IMR-90 (cell line): ENCODE results near the gene PRPS1. TPM values are rescaled to one million over a fixed set of nuclear protein-coding genes. Genes with fewer than 3 reads are reported as not detected.

Experiments used
- ATAC-seq: fragments of 200-7000 bp; cut with Tn5 transposase; 2 replicates; pipeline ENCODE4 v1.9.1; 2020; ENCODE audit warnings: low read depth, mild to moderate bottlenecking, moderate library complexity
- BruUV-seq: library from RNA; stranded (reverse); fragments of 400-500 nt; replicated peaks from 2 replicates; lab custom pipeline; 2021; lab: Mats Ljungman, UMichigan
- CTCF ChIA-PET: fragments of 300-600 bp; formaldehyde crosslinking; extraction: SDS; loops from one replicate; lab custom pipeline; 2021; ENCODE audit warnings: antibody characterized with exemption; lab: Yijun Ruan, JAX
- POLR2A ChIA-PET: fragments of 300-600 bp; sonication (Branson Sonifier 250); formaldehyde crosslinking; loops from one replicate; lab custom pipeline; 2022; ENCODE audit warnings: antibody characterized with exemption; ENCODE audit not compliant: unreplicated experiment; lab: Charles Lee
- DNase-seq: peaks from one replicate; pipeline ENCODE4 v3.0.0; 2013
- H2AFZ ChIP-seq: replicated peaks from 2 replicates; pipeline ENCODE3; 2013; ENCODE audit warnings: low read length, mild to moderate bottlenecking; ENCODE audit not compliant: poor library complexity
- H2AK5ac ChIP-seq: 2 replicates; pipeline ENCODE4 v1.6.1; 2013; ENCODE audit warnings: low read depth, low read length, inconsistent platforms
- H2AK9ac ChIP-seq: replicated peaks from 2 replicates; pipeline ENCODE3; 2013; ENCODE audit warnings: mild to moderate bottlenecking, low read depth, low read length, moderate library complexity; ENCODE audit not compliant: poor library complexity
- H2BK120ac ChIP-seq: 2 replicates; pipeline ENCODE4 v1.6.1; 2013; ENCODE audit warnings: low read depth, low read length, inconsistent platforms
- H2BK15ac ChIP-seq: 3 replicates; pipeline ENCODE4 v1.6.1; 2013; ENCODE audit warnings: low read depth, low read length, inconsistent platforms
- H2BK20ac ChIP-seq: 2 replicates; pipeline ENCODE4 v1.6.1; 2013; ENCODE audit warnings: low read depth, mild to moderate bottlenecking, inconsistent platforms, low read length, moderate library complexity
- H2BK5ac ChIP-seq: 2 replicates; pipeline ENCODE4 v1.6.1; 2013; ENCODE audit warnings: mild to moderate bottlenecking, low read depth, low read length, inconsistent platforms; ENCODE audit not compliant: poor library complexity, severe bottlenecking
- H3K14ac ChIP-seq: replicated peaks from 2 replicates; pipeline ENCODE4 v1.6.1; 2013; ENCODE audit warnings: low read depth, low read length, inconsistent platforms
- H3K18ac ChIP-seq: 2 replicates; pipeline ENCODE4 v1.6.1; 2013; ENCODE audit warnings: low read depth, low read length, control low read depth
- H3K23ac ChIP-seq: 2 replicates; pipeline ENCODE4 v1.6.1; 2013; ENCODE audit warnings: low read depth, low read length, inconsistent platforms
- H3K27ac ChIP-seq: 2 replicates; pipeline ENCODE4 v1.5.1; 2013; ENCODE audit warnings: mild to moderate bottlenecking, control low read depth, low read length; ENCODE audit not compliant: insufficient read depth
- H3K27me3 ChIP-seq: 2 replicates; pipeline ENCODE4 v1.6.1; 2013; ENCODE audit warnings: low read length; ENCODE audit not compliant: control insufficient read depth, insufficient read depth
- H3K36me3 ChIP-seq: 2 replicates; pipeline ENCODE4 v1.6.1; 2013; ENCODE audit warnings: low read length, mixed read lengths; ENCODE audit not compliant: control insufficient read depth, insufficient read depth
- H3K4ac ChIP-seq: 2 replicates; pipeline ENCODE4 v1.6.1; 2013; ENCODE audit warnings: low read depth, low read length, inconsistent platforms
- H3K4me1 ChIP-seq: 2 replicates; pipeline ENCODE4 v1.6.1; 2013; ENCODE audit warnings: low read length, mixed read lengths; ENCODE audit not compliant: control insufficient read depth, insufficient read depth
- H3K4me2 ChIP-seq: 2 replicates; pipeline ENCODE4 v1.6.1; 2013; ENCODE audit warnings: low read depth, mild to moderate bottlenecking, control low read depth, low read length, moderate library complexity
- H3K4me3 ChIP-seq: 2 replicates; pipeline ENCODE4 v1.5.1; 2013; ENCODE audit warnings: low read depth, mild to moderate bottlenecking, control low read depth, low read length, moderate library complexity; ENCODE audit not compliant: insufficient read depth
- H3K56ac ChIP-seq: 2 replicates; pipeline ENCODE4 v1.6.1; 2013; ENCODE audit warnings: low read length, inconsistent platforms; ENCODE audit not compliant: insufficient read depth; ENCODE audit errors: extremely low read depth
- H3K79me1 ChIP-seq, 2 experiments: 2 replicates each; pipeline ENCODE4 v1.6.1; 2013; ENCODE audit warnings: low read length in 2 of 2, inconsistent platforms in 1 of 2, low read depth in 1 of 2
- H3K9ac ChIP-seq: 2 replicates; pipeline ENCODE4 v1.6.1; 2013; ENCODE audit warnings: low read depth, low read length, control low read depth
- H3K9me1 ChIP-seq: 2 replicates; pipeline ENCODE4 v1.6.1; 2013; ENCODE audit warnings: low read length, inconsistent platforms; ENCODE audit not compliant: insufficient read depth
- H3K9me3 ChIP-seq: 2 replicates; pipeline ENCODE4 v1.6.1; 2013; ENCODE audit warnings: low read length; ENCODE audit not compliant: control insufficient read depth, insufficient read depth
- H4K20me1 ChIP-seq: 2 replicates; pipeline ENCODE4 v1.6.1; 2013; ENCODE audit warnings: low read length, inconsistent platforms; ENCODE audit not compliant: insufficient read depth
- H4K5ac ChIP-seq: 2 replicates; pipeline ENCODE4 v1.6.1; 2013; ENCODE audit warnings: mild to moderate bottlenecking, low read depth, low read length, control low read depth
- H4K8ac ChIP-seq, 2 experiments: 2 replicates each; pipeline ENCODE4 v1.6.1; 2013; ENCODE audit warnings: low read depth in 2 of 2, low read length in 2 of 2, control low read depth in 1 of 2, inconsistent platforms in 1 of 2
- H4K91ac ChIP-seq: 2 replicates; pipeline ENCODE4 v1.6.1; 2013; ENCODE audit warnings: low read depth, low read length, inconsistent platforms; ENCODE audit not compliant: insufficient read depth
- BHLHE40 ChIP-seq: fragments of 150-350 bp; IDR thresholded peaks from 2 replicates; pipeline ENCODE4 v1.6.1; 2016; ENCODE audit warnings: mild to moderate bottlenecking, low read depth, low read length
- CEBPB ChIP-seq: IDR thresholded peaks from 2 replicates; pipeline ENCODE4 v1.6.1; 2012; ENCODE audit warnings: low read depth, low read length, improper control_type of control experiment
- CHD1 ChIP-seq: IDR thresholded peaks from 2 replicates; pipeline ENCODE4 v1.6.1; 2012; ENCODE audit warnings: low read depth, low read length, improper control_type of control experiment
- ELK1 ChIP-seq: fragments of 150-350 bp; IDR thresholded peaks from 2 replicates; pipeline ENCODE4 v1.6.1; 2016; ENCODE audit warnings: low read depth, mild to moderate bottlenecking, low read length, moderate library complexity, borderline replicate concordance
- FOS ChIP-seq: fragments of 150-350 bp; IDR thresholded peaks from 2 replicates; pipeline ENCODE4 v1.6.1; 2016; ENCODE audit warnings: low read depth, low read length
- MAFK ChIP-seq: IDR thresholded peaks from 2 replicates; pipeline ENCODE4 v1.6.1; 2012; ENCODE audit warnings: low read depth, low read length, improper control_type of control experiment
- MAZ ChIP-seq: IDR thresholded peaks from 2 replicates; pipeline ENCODE4 v1.6.1; 2012; ENCODE audit warnings: low read depth, mild to moderate bottlenecking, low read length, improper control_type of control experiment, moderate library complexity, borderline replicate concordance
- MXI1 ChIP-seq: IDR thresholded peaks from 2 replicates; pipeline ENCODE4 v1.6.1; 2012; ENCODE audit warnings: low read depth, mild to moderate bottlenecking, low read length, moderate library complexity, borderline replicate concordance
- NFE2L2 ChIP-seq: fragments of 150-350 bp; IDR thresholded peaks from 2 replicates; pipeline ENCODE4 v1.6.1; 2016; ENCODE audit warnings: low read depth, mild to moderate bottlenecking, low read length
- POLR2A ChIP-seq: IDR thresholded peaks from 2 replicates; pipeline ENCODE4 v1.6.1; 2012; ENCODE audit warnings: mild to moderate bottlenecking, low read depth, low read length
- RAD21 ChIP-seq: IDR thresholded peaks from 2 replicates; pipeline ENCODE4 v1.6.1; 2012; ENCODE audit warnings: low read length, improper control_type of control experiment
- RFX5 ChIP-seq: IDR thresholded peaks from 2 replicates; pipeline ENCODE4 v1.8.0; 2012; ENCODE audit warnings: low read depth, mild to moderate bottlenecking, low read length, moderate library complexity
- SMC3 ChIP-seq: fragments of 150-350 bp; IDR thresholded peaks from 2 replicates; pipeline ENCODE4 v1.6.1; 2016; ENCODE audit warnings: low read depth, mild to moderate bottlenecking, antibody characterized with exemption, low read length, moderate library complexity
- USF2 ChIP-seq: fragments of 150-350 bp; IDR thresholded peaks from 2 replicates; pipeline ENCODE4 v1.6.1; 2017; ENCODE audit warnings: mild to moderate bottlenecking, antibody characterized with exemption, low read length, low read depth
- WGBS, 2 experiments: methylation state at CpG; one replicate each; pipeline versions ENCODE4 v1.1.5 to v1.1.7; 2013; ENCODE audit warnings: missing lambda C conversion rate in 2 of 2; ENCODE audit not compliant: insufficient read length in 1 of 2; ENCODE audit errors: extremely low coverage in 2 of 2; 5-methylcytosine and 5-hydroxymethylcytosine counted together
- dilution Hi-C: fragments of 300-500 bp; cut with HindIII; formaldehyde crosslinking; loops from one replicate; pipeline ENCODE4 v1.14.3; 2018; ENCODE audit warnings: low sequenced_read_pairs; ENCODE audit not compliant: unreplicated experiment
- in situ Hi-C: fragments of 300-500 bp; cut with MboI; formaldehyde crosslinking; loops from 3 replicates; pipeline ENCODE4 v1.14.3; 2019; ENCODE audit warnings: low sequenced_read_pairs, inconsistent platforms, mixed read lengths
- intact Hi-C: fragments of 100-400 bp; cut with micrococcal nuclease; formaldehyde crosslinking; loops from 2 replicates; pipeline ENCODE4 v1.10.0; 2022
- polyA plus RNA-seq, 3 experiments: library from polyadenylated mRNA; depleted of rRNA; stranded (reverse); fragments of >200 nt; gene quantifications; 2 replicates each; pipeline ENCODE4 v1.2.3, GENCODE V29; 2012; ENCODE audit warnings: low replicate concordance in 1 of 3
- total RNA-seq: library from RNA; depleted of rRNA; stranded (reverse); fragments of >200 nt; gene quantifications from 2 replicates; pipeline ENCODE4 v1.2.3, GENCODE V29; 2012

Gene PRPS1
- total and polyA plus RNA-seq, 2 of the 4 experiments (the other 2 are of a cell fraction) = 118 to 137 TPM

- Histone ChIP-seq H3K56ac (no peak overlapping the region), H2BK20ac (no peak overlapping the region), H2AK9ac (no peak overlapping the region), H3K9me3 (no peaks in the 10 kb centered on the region), H2AFZ (no peak overlapping the region), H2AK5ac (no peak overlapping the region), H3K14ac (no peak overlapping the region), H3K36me3 (no peaks in the 10 kb centered on the region), H3K79me1 (no peaks in the 10 kb centered on the region), H3K4ac (no peak overlapping the region), H3K4me3 (no peak overlapping the region), H4K8ac (no peak overlapping the region), H4K5ac (no peak overlapping the region), H3K27me3 (peaks cover 11% of the 10 kb centered on the region; the same call in 1 of the 2 replicates), H3K18ac (no peak overlapping the region), H4K20me1 (no peaks in the 10 kb centered on the region), H3K23ac (no peak overlapping the region), H2BK5ac (no peak overlapping the region), H2BK15ac (no peak overlapping the region), H2BK120ac (no peak overlapping the region), H3K9ac (no peak overlapping the region), H4K91ac (no peak overlapping the region), H3K9me1 (no peaks in the 10 kb centered on the region), H3K4me2 (no peak overlapping the region), H3K4me1 (0 out of 2 replicates have a peak, but pooled peaks cover 1% of the 10 kb centered on the region), H3K27ac (no peak overlapping the region)
- ATAC-seq (no peak), DNase-seq (no peak)
- in situ Hi-C loops = loop anchor here (5.0 kb wide), 1 partner anchor 43 kb away; no protein-coding TSS in a partner anchor
- no TSS peak for BruUV-seq
- intact Hi-C loops = loop anchor here (5.0 kb wide), 1 partner anchor 103 kb away; the partner anchor contains the start of genes NCBP2L and TSC22D3
- CTCF ChIA-PET = interaction anchor here (2.0 kb wide), 1 partner anchor 42 kb away, joined by 8 read pairs; no protein-coding TSS in a partner anchor
- dilution Hi-C loops = no loop called here
- 39% methylated on average over 3 of the region's 9 CpGs; no CpG with 5 or more reads in 1 of the 2 experiments for WGBS, 2 experiments
- POLR2A ChIA-PET = interaction anchor here (0.8 kb wide), 1 partner anchor 42 kb away, joined by 3 read pairs; no protein-coding TSS in a partner anchor
- TF ChIP-seq MAZ = no peak
- TF ChIP-seq RAD21 = no peak
- no peak for TF ChIP-seq SMC3
- TF ChIP-seq MXI1 = no peak
- TF ChIP-seq NFE2L2 = no peak
- no peak for TF ChIP-seq CEBPB
- TF ChIP-seq CHD1 = no peak
- no peak for TF ChIP-seq POLR2A
- no peak for TF ChIP-seq USF2
- TF ChIP-seq MAFK = no peak
- no peak for TF ChIP-seq FOS
- TF ChIP-seq ELK1 = no peak
- TF ChIP-seq BHLHE40 = no peak
- no peak for TF ChIP-seq RFX5
Measured at GRCh38 chrX:107674480-107675364, 46.4 kb downstream of the PRPS1 start.
